T-helper 2 cell (primary cell): ENCODE results near the gene TMEM154.

Experiments used
- DNase-seq, 5 experiments: peaks; one replicate each; pipeline versions ENCODE4 v3.0.0 to v3.0.0-alpha.2; 2012 to 2022

TMEM154 gene

GRCh38 chr4:152590179-152591031 is 89.4 kb downstream of the TMEM154 start:
- no peak for DNase-seq

GRCh38 chr4:152588869-152589268 is 90.9 kb downstream of the TMEM154 start:
- DNase-seq: no peak

- no peak for DNase-seq
These were observed 92.7 kb downstream of the TMEM154 start for GRCh38 chr4:152587127-152587526.

GRCh38 chr4:152586668-152587067 is 93.1 kb downstream of the TMEM154 start:
- no peak for DNase-seq

GRCh38 chr4:152585023-152585441 is 94.8 kb downstream of the TMEM154 start:
- peak in 1 of 5 experiments; percentile 81 for DNase-seq

DNA sequence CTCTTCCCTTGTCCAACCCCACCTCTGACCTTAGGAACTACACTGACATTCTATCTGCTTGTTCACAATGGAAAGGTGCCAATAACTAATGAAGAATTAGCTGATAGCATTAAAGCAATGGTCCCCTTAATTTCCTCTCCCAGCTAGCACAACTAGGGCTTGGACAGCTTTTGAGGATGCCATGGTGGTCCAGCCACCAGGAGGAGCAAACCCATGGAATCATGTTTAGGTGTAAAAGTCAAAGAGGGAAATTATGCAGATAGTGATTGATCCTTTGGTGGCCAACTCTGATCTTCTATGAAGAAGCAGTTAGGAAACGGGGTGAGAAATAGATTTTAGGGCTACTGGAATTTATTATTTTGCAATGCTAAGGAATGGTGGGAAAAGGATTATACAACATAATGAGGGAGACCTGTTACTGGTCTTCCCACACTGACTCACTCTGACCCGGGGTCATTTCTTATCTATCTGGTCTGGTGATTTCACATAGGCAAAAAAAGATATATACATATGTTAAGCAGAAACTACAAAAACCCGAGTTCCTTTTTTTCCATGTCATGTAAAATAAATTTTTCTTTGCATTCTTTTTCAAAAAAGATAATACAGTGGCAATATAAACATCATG is 98.1 kb downstream of the TMEM154 start:
- no peak for DNase-seq

DNA sequence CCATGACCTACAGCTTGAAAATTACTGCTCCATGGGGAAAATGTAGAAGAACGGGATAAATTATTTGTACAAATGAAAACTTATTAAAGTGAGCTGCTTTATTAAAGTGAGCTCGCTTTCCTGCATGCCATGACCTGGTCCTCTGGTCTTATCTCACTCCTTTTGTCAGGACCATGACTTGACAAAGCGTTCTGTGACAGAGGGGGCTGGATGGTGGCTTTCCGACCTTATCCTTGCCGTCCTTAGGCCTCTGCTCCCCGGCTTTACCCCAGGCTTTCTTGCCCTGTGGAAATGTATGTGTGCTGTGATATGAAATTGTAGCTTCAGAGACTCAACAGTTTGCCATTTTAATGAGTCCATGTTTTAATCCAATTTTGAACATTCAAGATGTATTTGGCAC is 99.9 kb downstream of the TMEM154 start:
- DNase-seq: no peak

DNA sequence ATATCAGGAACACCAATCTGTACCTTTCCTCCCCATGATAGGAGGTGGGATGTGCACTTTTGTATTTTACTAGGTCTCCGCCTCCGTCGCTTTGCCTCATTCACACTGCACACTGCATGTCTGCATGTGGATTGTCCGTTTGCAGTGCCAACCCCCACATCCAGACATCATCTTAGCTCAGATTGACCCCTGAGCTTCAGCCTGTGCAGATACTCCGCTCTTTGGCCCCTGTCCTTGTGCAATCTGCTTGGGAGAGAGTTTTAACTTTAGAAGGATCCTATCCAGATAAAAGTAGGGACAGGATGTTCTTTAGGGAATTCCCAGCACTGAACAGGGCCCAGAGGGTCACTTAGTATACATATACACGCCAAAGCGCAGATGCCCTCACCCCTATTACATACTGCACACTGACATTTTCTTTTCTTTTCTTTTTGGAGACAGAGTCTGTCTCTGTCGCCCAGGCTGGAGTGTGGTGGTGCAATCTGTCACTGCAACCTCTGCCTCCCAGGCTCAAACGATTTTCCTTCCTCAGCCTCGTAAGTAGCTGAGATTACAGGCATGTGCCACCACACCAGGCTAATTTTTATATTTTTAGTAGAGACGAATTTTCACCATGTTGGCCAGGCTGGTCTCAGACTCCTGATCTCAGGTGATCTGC is 100.6 kb downstream of the TMEM154 start:
- no peak for DNase-seq

DNA sequence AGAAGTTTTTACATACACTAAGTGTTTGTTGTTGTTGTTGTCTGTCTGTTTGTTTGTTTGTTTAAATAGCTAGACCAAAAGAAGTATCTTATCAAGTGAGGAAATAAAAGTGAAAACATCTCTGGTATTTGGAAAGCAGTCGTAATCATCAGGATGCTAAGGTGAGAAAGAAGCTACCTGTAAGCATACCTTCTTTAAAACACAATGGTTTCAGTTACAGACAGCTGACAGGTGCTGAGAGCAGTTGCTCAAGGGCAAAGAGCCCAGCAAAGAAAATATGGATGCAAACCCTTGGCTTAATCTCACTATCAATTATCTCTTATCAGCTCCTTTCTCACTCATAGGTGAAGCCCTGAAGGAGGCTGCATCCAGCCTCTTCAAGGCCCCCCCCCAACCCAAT is 101.1 kb downstream of the TMEM154 start:
- DNase-seq: no peak

DNA sequence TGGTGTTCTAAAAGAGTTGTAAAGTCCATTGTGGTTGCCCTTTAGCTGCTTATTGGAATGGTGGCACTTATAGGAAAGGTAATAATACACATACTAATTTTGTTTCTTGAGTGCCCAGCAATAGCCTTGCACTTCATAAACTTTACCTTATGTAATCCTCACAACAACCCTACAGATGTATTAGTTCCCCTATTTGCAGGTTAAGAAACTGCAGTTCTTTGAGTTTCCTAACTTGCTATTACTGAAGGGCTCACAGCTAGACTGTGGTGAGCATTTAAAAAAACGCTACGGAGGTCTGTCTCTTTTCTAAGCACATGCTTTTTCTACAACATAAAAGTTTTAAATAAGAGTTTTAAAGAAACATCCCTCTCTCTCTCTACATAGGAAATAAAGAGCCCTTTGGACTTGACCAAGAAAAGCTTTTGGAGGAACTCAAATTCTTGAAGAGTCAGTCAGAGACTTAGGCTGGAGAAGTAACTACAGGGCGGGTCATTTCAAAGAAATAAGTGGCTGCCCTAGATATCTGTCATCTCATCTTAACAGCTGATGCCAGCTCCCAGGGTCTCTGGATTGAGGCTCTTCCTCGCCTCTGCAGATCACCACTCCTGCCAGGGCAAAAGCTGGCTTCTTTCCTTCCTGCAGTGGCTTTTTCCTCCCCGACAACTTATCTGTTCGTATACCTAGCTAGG is 101.9 kb downstream of the TMEM154 start:
- DNase-seq: no peak

DNA sequence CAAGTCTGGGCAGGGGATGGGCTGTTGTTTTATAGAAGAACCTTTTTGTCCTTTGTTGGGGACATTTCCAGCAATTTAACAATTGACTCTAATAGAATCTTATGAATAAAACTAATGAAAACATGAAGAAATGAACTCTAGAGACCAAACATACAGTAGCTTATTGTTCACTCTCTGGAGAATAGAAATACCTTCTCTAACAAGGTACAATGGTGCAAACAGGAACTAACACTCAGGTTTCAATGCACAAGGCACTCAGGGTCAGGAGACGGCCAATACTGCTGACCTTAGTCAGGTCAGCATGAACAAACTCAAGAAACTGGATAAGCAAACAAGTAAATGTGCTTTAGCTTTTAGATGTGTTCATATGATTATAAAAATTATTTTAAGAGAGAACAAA is 104.3 kb downstream of the TMEM154 start:
- DNase-seq: no peak

DNA sequence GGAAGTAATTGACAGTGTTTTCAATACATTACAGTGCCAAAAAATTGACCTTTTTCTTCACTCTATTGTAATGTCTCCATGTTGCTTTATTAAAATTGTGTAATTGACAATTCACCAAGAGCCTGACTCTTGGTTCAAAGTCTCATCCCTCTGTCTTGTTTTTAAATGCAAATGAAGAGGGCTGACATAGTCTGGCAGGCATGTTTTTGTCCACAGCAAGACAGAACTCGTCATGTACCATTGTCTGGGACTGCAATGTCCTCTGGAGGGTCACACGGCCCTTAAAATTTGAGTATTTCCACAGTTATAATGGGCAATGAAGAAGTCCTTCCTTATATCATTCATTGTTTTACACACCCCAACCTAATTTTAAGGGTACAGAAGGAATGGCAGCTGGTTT is 105.9 kb downstream of the TMEM154 start:
- no peak for DNase-seq

- DNase-seq: no peak
These were observed 107.2 kb downstream of the TMEM154 start for GRCh38 chr4:152572417-152573086.

DNA sequence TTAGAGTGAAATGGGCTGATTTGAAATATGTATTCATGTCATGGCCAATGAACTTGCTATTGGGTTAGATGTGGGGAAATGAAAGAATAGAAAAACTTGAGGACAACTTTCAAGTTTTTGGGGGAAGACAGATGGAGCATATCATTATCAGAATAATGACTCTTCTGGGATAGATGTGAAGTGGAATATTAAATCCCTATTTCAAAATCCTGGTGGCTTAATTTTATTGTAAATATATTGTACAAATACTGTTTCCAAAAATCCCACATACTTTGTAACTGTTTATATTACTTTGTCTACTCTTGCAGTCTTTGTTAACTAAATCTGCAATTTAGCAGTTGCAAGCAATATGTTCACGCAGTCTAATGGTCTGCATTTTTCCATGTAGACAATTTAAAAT is 108.0 kb downstream of the TMEM154 start:
- no peak for DNase-seq

DNA sequence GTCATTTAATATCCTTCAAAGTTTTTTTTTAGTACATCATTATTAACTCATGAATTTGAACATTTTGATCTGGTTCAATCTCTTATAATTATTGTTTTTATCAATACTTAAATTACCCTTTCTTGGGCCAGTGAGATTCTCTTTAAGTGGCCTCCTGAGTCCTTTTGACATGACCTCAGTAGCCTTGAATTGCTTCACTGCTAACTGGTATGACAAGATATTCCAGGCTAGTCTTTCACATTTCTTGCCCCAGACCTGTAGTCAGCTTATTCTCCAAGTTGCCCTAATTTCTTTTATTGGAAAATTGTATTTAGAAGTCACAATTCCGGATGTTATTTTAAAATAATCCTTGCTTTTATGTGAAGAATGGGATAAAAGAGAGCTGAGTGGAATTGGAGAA is 108.5 kb downstream of the TMEM154 start:
- no peak for DNase-seq
